ENCODE measurements around the gene PCDHGC3.

The PCDHGC3 gene

DNA sequence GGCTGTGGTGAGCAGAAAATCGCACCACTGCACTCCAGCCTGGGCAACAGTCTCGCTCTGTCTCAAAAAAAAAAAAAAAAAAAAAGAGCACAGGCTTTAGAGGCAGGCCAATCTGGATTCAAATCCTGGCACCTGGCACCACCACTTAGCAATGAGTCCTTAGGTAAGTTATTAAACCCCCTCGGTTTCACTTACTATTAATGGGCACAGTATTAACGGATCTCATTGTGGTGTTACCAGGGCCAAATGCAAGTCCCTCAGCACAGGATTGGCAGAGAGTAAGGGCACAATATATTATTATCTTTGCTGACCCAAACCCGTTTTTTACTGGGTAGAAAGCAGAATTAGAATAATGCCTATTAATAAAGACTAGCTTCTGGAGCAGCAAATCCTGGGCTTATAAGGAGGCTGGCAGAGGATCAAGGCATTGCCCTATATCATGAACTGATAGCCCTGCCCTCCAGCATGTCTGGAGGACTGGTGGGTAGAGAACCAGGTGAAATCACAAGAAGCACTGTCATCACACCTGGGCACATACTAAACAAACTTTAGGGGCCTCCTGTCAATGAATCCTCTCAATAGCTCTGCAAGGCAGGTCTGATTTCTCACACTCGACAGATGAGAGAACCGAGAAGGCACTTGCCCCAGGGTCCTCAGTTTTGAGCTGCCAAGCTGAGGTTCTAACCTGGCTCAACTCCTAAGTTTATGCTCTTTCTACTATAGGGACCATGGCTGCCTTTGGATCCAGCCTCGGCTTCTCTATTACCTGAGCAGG, 30.8 kb downstream of the PCDHGC3 start:
- in situ Hi-C loops (cut with MboI; ENCODE audit: low sequenced_read_pairs, unreplicated experiment): no loop called here
- TF ChIP-seq, protein P1, sequence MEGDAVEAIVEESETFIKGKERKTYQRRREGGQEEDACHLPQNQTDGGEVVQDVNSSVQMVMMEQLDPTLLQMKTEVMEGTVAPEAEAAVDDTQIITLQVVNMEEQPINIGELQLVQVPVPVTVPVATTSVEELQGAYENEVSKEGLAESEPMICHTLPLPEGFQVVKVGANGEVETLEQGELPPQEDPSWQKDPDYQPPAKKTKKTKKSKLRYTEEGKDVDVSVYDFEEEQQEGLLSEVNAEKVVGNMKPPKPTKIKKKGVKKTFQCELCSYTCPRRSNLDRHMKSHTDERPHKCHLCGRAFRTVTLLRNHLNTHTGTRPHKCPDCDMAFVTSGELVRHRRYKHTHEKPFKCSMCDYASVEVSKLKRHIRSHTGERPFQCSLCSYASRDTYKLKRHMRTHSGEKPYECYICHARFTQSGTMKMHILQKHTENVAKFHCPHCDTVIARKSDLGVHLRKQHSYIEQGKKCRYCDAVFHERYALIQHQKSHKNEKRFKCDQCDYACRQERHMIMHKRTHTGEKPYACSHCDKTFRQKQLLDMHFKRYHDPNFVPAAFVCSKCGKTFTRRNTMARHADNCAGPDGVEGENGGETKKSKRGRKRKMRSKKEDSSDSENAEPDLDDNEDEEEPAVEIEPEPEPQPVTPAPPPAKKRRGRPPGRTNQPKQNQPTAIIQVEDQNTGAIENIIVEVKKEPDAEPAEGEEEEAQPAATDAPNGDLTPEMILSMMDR (IDR thresholded peaks at IDR 0.05; ENCODE audit: borderline replicate concordance, control extremely low read depth, extremely low read depth, insufficient read depth, missing control alignments): no peak
- DNase-seq (ENCODE audit: low spot score): no peak

DNA sequence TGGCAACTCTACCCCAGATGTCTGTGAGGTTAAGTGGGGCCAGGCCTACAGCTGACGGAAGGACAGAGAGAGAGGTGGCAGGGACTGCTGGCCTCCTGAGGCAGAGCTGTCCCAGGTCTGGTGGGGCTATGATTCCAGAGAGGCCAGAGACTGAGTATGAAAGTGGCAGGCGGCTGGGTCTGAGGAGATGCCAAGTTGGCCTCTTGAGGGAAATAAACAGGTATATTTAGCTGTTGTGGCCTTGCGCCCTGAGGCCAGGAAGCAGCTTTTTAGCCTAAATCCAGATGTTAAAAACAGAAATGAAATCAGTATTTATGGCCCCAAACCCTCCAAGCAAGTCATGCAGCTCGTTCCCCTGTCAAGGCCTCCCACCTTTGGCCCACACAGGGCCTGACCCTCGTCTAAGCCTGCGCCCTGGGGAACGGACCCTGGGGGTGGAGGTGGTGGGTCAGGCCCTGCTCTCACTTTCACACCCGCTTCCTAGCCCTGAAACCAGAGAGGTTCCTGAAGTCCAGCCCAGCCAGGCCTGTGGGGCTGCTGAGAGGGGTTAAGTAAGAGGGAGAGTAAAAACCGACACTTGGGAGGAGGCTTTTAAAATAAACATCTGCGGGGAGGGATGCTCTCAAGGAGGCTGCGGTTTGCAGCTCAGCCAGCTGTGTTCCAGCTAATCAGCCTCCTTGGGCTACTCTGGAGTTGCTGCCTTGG, 31.8 kb downstream of the PCDHGC3 start:
- no peak for DNase-seq (ENCODE audit: low spot score)
- in situ Hi-C loops (cut with MboI; ENCODE audit: low sequenced_read_pairs, unreplicated experiment): no loop called here
- TF ChIP-seq, protein P1 (IDR thresholded peaks at IDR 0.05; ENCODE audit: borderline replicate concordance, control extremely low read depth, extremely low read depth, insufficient read depth, missing control alignments): no peak

DNA sequence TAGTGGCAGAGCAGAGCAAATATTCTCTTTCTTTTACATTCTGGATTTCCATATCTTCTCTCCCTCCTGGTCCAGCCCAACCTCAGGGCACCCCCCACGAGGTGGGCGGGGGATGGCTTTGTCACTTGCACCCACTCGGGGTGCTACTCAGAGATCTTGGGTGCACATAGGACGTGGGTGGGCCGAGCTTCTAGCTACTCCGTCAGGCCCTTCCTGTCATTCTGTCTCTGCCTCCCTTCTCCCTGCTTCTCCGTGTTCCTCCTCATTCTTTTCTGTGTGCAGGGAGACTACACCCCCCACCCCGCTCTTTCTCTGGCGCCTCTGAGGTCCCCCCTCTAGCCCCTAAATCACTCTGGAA, 32.7 kb downstream of the PCDHGC3 start:
- in situ Hi-C loops (cut with MboI; ENCODE audit: low sequenced_read_pairs, unreplicated experiment): no loop called here
- no peak for DNase-seq (ENCODE audit: low spot score)
- TF ChIP-seq, protein P1 (IDR thresholded peaks at IDR 0.05; ENCODE audit: borderline replicate concordance, control extremely low read depth, extremely low read depth, insufficient read depth, missing control alignments): no peak

DNA sequence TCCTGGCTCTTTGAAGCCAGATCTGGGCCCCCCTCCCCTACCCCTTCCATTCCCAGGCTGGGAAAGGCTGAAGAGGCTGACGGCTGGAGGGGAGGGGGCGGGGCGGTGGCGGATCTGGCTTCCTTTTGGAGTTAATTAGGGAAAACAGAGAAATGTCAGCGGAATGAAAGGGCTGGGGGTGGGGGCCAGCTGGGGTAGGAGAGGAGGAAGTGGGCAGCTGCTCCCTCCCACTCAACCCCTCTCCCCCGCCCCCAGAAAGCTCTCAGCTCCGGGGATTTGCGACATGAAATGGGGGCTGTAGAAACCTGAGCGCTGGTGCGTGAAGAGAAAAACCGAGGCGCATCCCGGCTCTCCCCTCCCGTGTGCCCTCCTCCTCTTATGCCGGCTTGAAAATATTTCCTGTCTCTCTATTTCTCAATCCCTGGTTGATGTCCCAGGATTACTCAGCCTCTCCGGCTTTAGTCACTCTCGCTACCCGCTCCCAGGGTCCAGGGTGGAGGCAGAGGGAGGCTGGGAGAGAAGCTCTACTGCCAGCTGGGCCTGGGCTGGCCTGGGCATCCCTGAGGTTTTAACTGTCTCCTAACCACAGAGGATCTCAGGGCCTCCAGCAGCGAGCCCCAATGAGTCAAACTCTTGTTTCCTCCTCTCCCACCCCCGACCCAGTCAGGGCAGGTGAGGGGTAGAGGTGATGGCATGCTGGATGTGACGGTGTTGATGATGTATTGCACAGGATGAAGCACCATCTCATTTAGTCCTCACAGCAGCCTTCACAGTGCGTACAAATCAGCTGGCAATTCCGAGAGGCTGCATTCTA, 33.2 kb downstream of the PCDHGC3 start:
- TF ChIP-seq, protein P1 (IDR thresholded peaks at IDR 0.05; ENCODE audit: borderline replicate concordance, control extremely low read depth, extremely low read depth, insufficient read depth, missing control alignments): no peak
- no peak for DNase-seq (ENCODE audit: low spot score)
- in situ Hi-C loops (cut with MboI; ENCODE audit: low sequenced_read_pairs, unreplicated experiment): no loop called here

DNA sequence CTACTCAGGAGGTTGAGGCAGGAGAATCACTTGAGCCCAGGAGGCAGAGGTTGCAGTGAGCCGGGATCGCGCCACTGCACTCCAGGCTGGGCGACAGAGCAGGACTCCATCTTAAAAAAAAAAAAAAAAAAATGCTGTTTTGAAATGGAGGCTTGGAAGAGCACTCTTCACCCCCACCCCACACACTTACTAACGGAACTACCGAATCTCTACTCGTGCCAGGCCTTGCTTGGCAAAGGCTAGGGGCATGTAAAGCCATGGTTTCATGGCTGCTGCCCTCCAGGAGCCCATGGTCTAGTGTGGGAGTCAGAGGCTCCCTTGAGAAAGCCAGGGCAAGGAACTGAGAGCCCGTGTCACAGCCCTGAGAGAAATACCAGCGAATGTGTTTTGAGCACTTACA, 34.4 kb downstream of the PCDHGC3 start:
- TF ChIP-seq, protein P1 (IDR thresholded peaks at IDR 0.05; ENCODE audit: borderline replicate concordance, control extremely low read depth, extremely low read depth, insufficient read depth, missing control alignments): no peak
- DNase-seq (ENCODE audit: low spot score): no peak
- in situ Hi-C loops (cut with MboI; ENCODE audit: low sequenced_read_pairs, unreplicated experiment): no loop called here

DNA sequence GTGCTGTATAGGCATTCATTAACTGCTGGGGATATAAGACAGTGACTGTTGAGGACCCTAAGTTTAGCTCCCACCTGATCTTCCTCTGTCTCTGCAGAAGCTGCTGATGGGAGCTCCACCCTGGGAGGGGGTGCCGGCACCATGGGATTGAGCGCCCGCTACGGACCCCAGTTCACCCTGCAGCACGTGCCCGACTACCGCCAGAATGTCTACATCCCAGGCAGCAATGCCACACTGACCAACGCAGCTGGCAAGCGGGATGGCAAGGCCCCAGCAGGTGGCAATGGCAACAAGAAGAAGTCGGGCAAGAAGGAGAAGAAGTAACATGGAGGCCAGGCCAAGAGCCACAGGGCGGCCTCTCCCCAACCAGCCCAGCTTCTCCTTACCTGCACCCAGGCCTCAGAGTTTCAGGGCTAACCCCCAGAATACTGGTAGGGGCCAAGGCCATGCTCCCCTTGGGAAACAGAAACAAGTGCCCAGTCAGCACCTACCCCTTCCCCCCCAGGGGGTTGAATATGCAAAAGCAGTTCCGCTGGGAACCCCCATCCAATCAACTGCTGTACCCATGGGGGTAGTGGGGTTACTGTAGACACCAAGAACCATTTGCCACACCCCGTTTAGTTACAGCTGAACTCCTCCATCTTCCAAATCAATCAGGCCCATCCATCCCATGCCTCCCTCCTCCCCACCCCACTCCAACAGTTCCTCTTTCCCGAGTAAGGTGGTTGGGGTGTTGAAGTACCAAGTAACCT, 35.3 kb downstream of the PCDHGC3 start:
- TF ChIP-seq, protein P1 (IDR thresholded peaks at IDR 0.05; ENCODE audit: borderline replicate concordance, control extremely low read depth, extremely low read depth, insufficient read depth, missing control alignments): no peak
- in situ Hi-C loops (cut with MboI; ENCODE audit: low sequenced_read_pairs, unreplicated experiment): no loop called here
- no peak for DNase-seq (ENCODE audit: low spot score)
